SH-SY5Y (cell line): ENCODE data around the gene CHST13.

Source experiments
- GATA2 ChIP-seq: IDR thresholded peaks from 2 replicates; pipeline ENCODE4 v1.6.1; 2011; ENCODE audit warnings: mild to moderate bottlenecking, low read depth, low read length
- GATA3 ChIP-seq: IDR thresholded peaks from 2 replicates; pipeline ENCODE4 v1.6.1; 2011; ENCODE audit warnings: low read depth, mild to moderate bottlenecking, low read length, moderate library complexity

DNA sequence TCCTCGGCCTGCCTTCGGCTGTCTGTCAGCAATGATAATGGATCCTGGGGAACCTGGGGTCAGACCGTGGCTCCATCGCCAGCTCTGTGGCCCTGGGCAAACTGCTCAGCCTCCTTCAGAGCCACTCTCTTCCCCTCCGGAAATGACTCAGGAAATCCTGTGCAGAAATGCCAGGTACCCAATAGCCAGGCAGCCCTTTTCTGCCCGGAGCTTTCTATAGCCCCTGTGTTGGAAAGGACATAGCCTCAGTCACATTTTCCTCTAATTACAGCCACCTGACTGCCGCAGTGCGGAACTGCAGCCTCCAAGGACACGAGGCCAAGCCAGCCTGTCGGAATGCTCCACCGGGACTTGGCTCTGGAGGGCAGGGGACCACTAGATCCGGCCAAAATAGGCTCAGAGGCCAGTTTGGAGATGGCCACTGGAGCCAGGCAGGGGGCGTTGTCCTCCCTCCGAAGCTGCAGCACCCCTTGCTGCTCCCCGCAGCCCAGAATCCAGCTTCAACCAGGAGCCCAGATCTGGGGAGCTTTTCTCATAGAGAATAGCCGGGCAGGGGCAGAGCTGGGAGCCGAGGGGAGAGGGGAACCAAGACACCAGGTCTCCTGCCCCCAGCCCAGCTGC, 36.7 kb upstream of the CHST13 start:
- no peak for TF ChIP-seq GATA2
- TF ChIP-seq GATA3 = no peak
